CD4-positive, CD25-positive, alpha-beta regulatory T cell (primary cell): ENCODE measurements around the gene DOCK1. TPM values are rescaled to one million over a fixed set of nuclear protein-coding genes. Genes with fewer than 3 reads are reported as not detected.

Experiments used
- ATAC-seq, 2 donors: fragments of 150-1000 bp; cut with Tn5 transposase; one replicate each; pipeline ENCODE4 v1.10.0; 2021; ENCODE audit warnings: low read depth in 2 of 2, moderate number of reproducible peaks in 2 of 2, moderate library complexity in 1 of 2
- DNase-seq, 3 donors: peaks; one replicate each; pipeline versions ENCODE4 v3.0.0 to v3.0.0-alpha.2; 2012 to 2022; ENCODE audit warnings: mixed read lengths in 1 of 3
- H3K27ac ChIP-seq: one replicate; pipeline ENCODE4 v1.7.0; 2013; ENCODE audit warnings: mild to moderate bottlenecking, low read length; ENCODE audit not compliant: insufficient read depth, poor library complexity, severe bottlenecking
- H3K27me3 ChIP-seq: one replicate; pipeline ENCODE4 v1.7.0; 2013; ENCODE audit warnings: low read length; ENCODE audit not compliant: control insufficient read depth, insufficient read depth
- H3K36me3 ChIP-seq: one replicate; pipeline ENCODE4 v1.7.0; 2013; ENCODE audit warnings: mild to moderate bottlenecking, low read length, moderate library complexity; ENCODE audit not compliant: control insufficient read depth, insufficient read depth
- H3K4me1 ChIP-seq: 2 replicates; pipeline ENCODE4 v1.7.0; 2013; ENCODE audit warnings: mild to moderate bottlenecking, low read length; ENCODE audit not compliant: insufficient read depth, control insufficient read depth, poor library complexity, severe bottlenecking
- H3K4me3 ChIP-seq: one replicate; pipeline ENCODE4 v1.7.0; 2013; ENCODE audit warnings: low read depth, mild to moderate bottlenecking, low read length, moderate library complexity
- H3K9me3 ChIP-seq, 2 experiments: 1 replicate in 1 of 2; 2 replicates in 1 of 2; pipeline ENCODE4 v1.7.0; 2013; ENCODE audit warnings: low read length in 2 of 2, mild to moderate bottlenecking in 1 of 2, moderate library complexity in 1 of 2; ENCODE audit not compliant: control insufficient read depth in 2 of 2
- H3K27ac Mint-ChIP-seq, 3 donors: one replicate each; pipeline ENCODE4 v1.8.0; 2020 to 2022; ENCODE audit warnings: mild to moderate bottlenecking in 3 of 3, mixed read lengths in 3 of 3, moderate library complexity in 2 of 3
- H3K27me3 Mint-ChIP-seq: one replicate; pipeline ENCODE4 v1.8.0; 2022; ENCODE audit warnings: mild to moderate bottlenecking, mixed read lengths
- H3K36me3 Mint-ChIP-seq: one replicate; pipeline ENCODE4 v1.8.0; 2020; ENCODE audit warnings: mixed read lengths
- H3K4me1 Mint-ChIP-seq, 4 donors: one replicate each; pipeline ENCODE4 v1.8.0; 2020 to 2022; ENCODE audit warnings: mixed read lengths in 4 of 4, mild to moderate bottlenecking in 1 of 4
- H3K4me3 Mint-ChIP-seq, 4 donors: one replicate each; pipeline ENCODE4 v1.8.0; 2020 to 2022; ENCODE audit warnings: mild to moderate bottlenecking in 4 of 4, mixed read lengths in 4 of 4, moderate library complexity in 3 of 4
- H3K9me3 Mint-ChIP-seq, 7 donors: one replicate each; pipeline ENCODE4 v1.8.0; 2020 to 2022; ENCODE audit warnings: mixed read lengths in 7 of 7, mild to moderate bottlenecking in 3 of 7, moderate library complexity in 2 of 7
- polyA plus RNA-seq, 4 donors: library from polyadenylated mRNA; unstranded; fragments of 300-500 nt; fragmentation: Illumina TruSeq; gene quantifications; one replicate each; pipeline ENCODE4 v1.2.3, GENCODE V29; 2021
- total RNA-seq: library from RNA; stranded (reverse); gene quantifications from one replicate; pipeline ENCODE4 v1.2.3, GENCODE V29; 2022

DOCK1 gene
- total and polyA plus RNA-seq, 5 donors from 2014 or later: 0.20 TPM; not detected in 4

GRCh38 chr10:127272076-127272475 is 366.8 kb downstream of the DOCK1 start:
- no peaks in the 10 kb centered on the region for H3K36me3 Mint-ChIP-seq
- H3K9me3 Mint-ChIP-seq: peaks cover 0 to 3% (median 0%) of the 10 kb centered on the region in 7 donors
- no peaks in the 10 kb centered on the region for H3K4me1 Mint-ChIP-seq
- Histone ChIP-seq H3K36me3 (no peaks in the 10 kb centered on the region), H3K9me3 (no peaks in the 10 kb centered on the region), H3K4me1 (no peaks in the 10 kb centered on the region), H3K27ac (no peak overlapping the region), H3K4me3 (no peak overlapping the region), H3K27me3 (no peaks in the 10 kb centered on the region)
- peaks cover 4% of the 10 kb centered on the region for H3K27me3 Mint-ChIP-seq
- no peak overlapping the region for H3K27ac Mint-ChIP-seq
- ATAC-seq: no peak
- no peak overlapping the region for H3K4me3 Mint-ChIP-seq
- no peak for DNase-seq

- H3K27ac Mint-ChIP-seq: no peak overlapping the region
- no peaks in the 10 kb centered on the region for H3K36me3 Mint-ChIP-seq
These were observed 370.0 kb downstream of the DOCK1 start for GRCh38 chr10:127275272-127275671.

GRCh38 chr10:127275793-127276450 is 370.7 kb downstream of the DOCK1 start:
- no peaks in the 10 kb centered on the region for H3K36me3 ChIP-seq
- H3K4me1 Mint-ChIP-seq: no peaks in the 10 kb centered on the region
- no peak overlapping the region for H3K4me3 ChIP-seq
- no peaks in the 10 kb centered on the region for H3K9me3 ChIP-seq
- peaks cover 0 to 3% (median 0%) of the 10 kb centered on the region in 7 donors for H3K9me3 Mint-ChIP-seq
- H3K36me3 Mint-ChIP-seq: no peaks in the 10 kb centered on the region
- H3K4me1 ChIP-seq: no peaks in the 10 kb centered on the region
- H3K27ac Mint-ChIP-seq: no peak overlapping the region
- H3K4me3 Mint-ChIP-seq: no peak overlapping the region
- peaks cover under 1% of the 10 kb centered on the region for H3K27me3 Mint-ChIP-seq
- DNase-seq (no peak), ATAC-seq (no peak)
- H3K27me3 ChIP-seq: no peaks in the 10 kb centered on the region
- no peak overlapping the region for H3K27ac ChIP-seq

More at GRCh38 chr10:127275272-127275671, 370.0 kb downstream of the DOCK1 start:
- Histone ChIP-seq H3K9me3 (no peaks in the 10 kb centered on the region), H3K36me3 (no peaks in the 10 kb centered on the region), H3K4me3 (no peak overlapping the region), H3K4me1 (no peaks in the 10 kb centered on the region), H3K27ac (no peak overlapping the region), H3K27me3 (no peaks in the 10 kb centered on the region)
- ATAC-seq (no peak), DNase-seq (no peak)
- Mint-ChIP-seq H3K27me3 (peaks cover 4% of the 10 kb centered on the region), H3K4me3 (no peak overlapping the region), H3K9me3 (peaks cover 0 to 3% (median 0%) of the 10 kb centered on the region in 7 donors), H3K4me1 (no peaks in the 10 kb centered on the region)

GRCh38 chr10:127276794-127277462 is 371.7 kb downstream of the DOCK1 start:
- H3K9me3 ChIP-seq: no peaks in the 10 kb centered on the region
- Mint-ChIP-seq H3K27me3 (no peaks in the 10 kb centered on the region), H3K27ac (no peak overlapping the region), H3K36me3 (no peaks in the 10 kb centered on the region), H3K4me3 (no peak overlapping the region), H3K9me3 (peaks cover 0 to 3% (median 0%) of the 10 kb centered on the region in 7 donors), H3K4me1 (no peaks in the 10 kb centered on the region)
- no peak for DNase-seq
- no peak overlapping the region for H3K27ac ChIP-seq
- no peaks in the 10 kb centered on the region for H3K36me3 ChIP-seq
- ATAC-seq: no peak
- no peaks in the 10 kb centered on the region for H3K27me3 ChIP-seq
- no peak overlapping the region for H3K4me3 ChIP-seq
- no peaks in the 10 kb centered on the region for H3K4me1 ChIP-seq

- Mint-ChIP-seq H3K4me1 (no peaks in the 10 kb centered on the region), H3K36me3 (no peaks in the 10 kb centered on the region)
- no peak for ATAC-seq
These were observed 372.8 kb downstream of the DOCK1 start for GRCh38 chr10:127278001-127278400.

GRCh38 chr10:127279334-127279774 is 374.1 kb downstream of the DOCK1 start:
- H3K9me3 Mint-ChIP-seq: no peaks in the 10 kb centered on the region
- H3K27ac ChIP-seq: no peak overlapping the region
- H3K36me3 Mint-ChIP-seq: no peaks in the 10 kb centered on the region
- no peak overlapping the region for H3K27ac Mint-ChIP-seq
- no peaks in the 10 kb centered on the region for H3K9me3 ChIP-seq
- H3K4me3 Mint-ChIP-seq: no peak overlapping the region
- ATAC-seq (no peak), DNase-seq (no peak)
- H3K27me3 ChIP-seq: no peaks in the 10 kb centered on the region
- no peaks in the 10 kb centered on the region for H3K36me3 ChIP-seq
- no peaks in the 10 kb centered on the region for H3K4me1 ChIP-seq
- no peaks in the 10 kb centered on the region for H3K4me1 Mint-ChIP-seq
- H3K4me3 ChIP-seq: no peak overlapping the region
- H3K27me3 Mint-ChIP-seq: no peaks in the 10 kb centered on the region

More at GRCh38 chr10:127278001-127278400, 372.8 kb downstream of the DOCK1 start:
- H3K4me3 Mint-ChIP-seq: no peak overlapping the region
- no peak overlapping the region for H3K27ac ChIP-seq
- no peak overlapping the region for H3K4me3 ChIP-seq
- no peaks in the 10 kb centered on the region for H3K27me3 ChIP-seq
- no peaks in the 10 kb centered on the region for H3K4me1 ChIP-seq
- no peaks in the 10 kb centered on the region for H3K36me3 ChIP-seq
- no peak for DNase-seq
- no peak overlapping the region for H3K27ac Mint-ChIP-seq
- H3K27me3 Mint-ChIP-seq: no peaks in the 10 kb centered on the region
- H3K9me3 Mint-ChIP-seq: no peaks in the 10 kb centered on the region
- H3K9me3 ChIP-seq: no peaks in the 10 kb centered on the region

GRCh38 chr10:127280446-127280845 is 375.2 kb downstream of the DOCK1 start:
- Histone ChIP-seq H3K9me3 (no peaks in the 10 kb centered on the region), H3K36me3 (no peaks in the 10 kb centered on the region), H3K27me3 (no peaks in the 10 kb centered on the region), H3K27ac (no peak overlapping the region), H3K4me3 (no peak overlapping the region), H3K4me1 (no peaks in the 10 kb centered on the region)
- no peaks in the 10 kb centered on the region for H3K9me3 Mint-ChIP-seq
- no peaks in the 10 kb centered on the region for H3K4me1 Mint-ChIP-seq
- DNase-seq (no peak), ATAC-seq (no peak)
- H3K36me3 Mint-ChIP-seq: no peaks in the 10 kb centered on the region
- no peak overlapping the region for H3K4me3 Mint-ChIP-seq
- no peaks in the 10 kb centered on the region for H3K27me3 Mint-ChIP-seq
- no peak overlapping the region for H3K27ac Mint-ChIP-seq

- no peaks in the 10 kb centered on the region for H3K36me3 Mint-ChIP-seq
- Histone ChIP-seq H3K27ac (no peak overlapping the region), H3K27me3 (no peaks in the 10 kb centered on the region), H3K4me1 (no peaks in the 10 kb centered on the region), H3K36me3 (no peaks in the 10 kb centered on the region), H3K9me3 (peaks cover 0 to under 1% of the 10 kb centered on the region in 2 experiments), H3K4me3 (no peak overlapping the region)
- H3K27me3 Mint-ChIP-seq: no peaks in the 10 kb centered on the region
- peaks cover 0 to 5% (median 1%) of the 10 kb centered on the region in 7 donors for H3K9me3 Mint-ChIP-seq
- ATAC-seq (no peak), DNase-seq (no peak)
- H3K27ac Mint-ChIP-seq: no peak overlapping the region
- H3K4me1 Mint-ChIP-seq: no peaks in the 10 kb centered on the region
- no peak overlapping the region for H3K4me3 Mint-ChIP-seq
These were observed 377.8 kb downstream of the DOCK1 start for GRCh38 chr10:127283017-127283416.
